Omental fat pad (tissue), 4 donors: ENCODE results near the gene HEY2. TPM values are rescaled to one million over a fixed set of nuclear protein-coding genes. Genes with fewer than 3 reads are reported as not detected.
"Not testable (repeated sequence)": the region's sequence is repeated elsewhere in the genome, so short reads cannot be mapped to it uniquely, and the experiment has no call there.

ENCODE experiments used
- ATAC-seq: fragments of 150-250 bp; one replicate; pipeline ENCODE4 v1.9.1; 2016; ENCODE audit warnings: mild to moderate bottlenecking, moderate library complexity; ENCODE audit not compliant: low FRiP score
- DNase-seq: peaks from one replicate; pipeline ENCODE4 v3.0.0-alpha.2; 2019; ENCODE audit warnings: low spot score
- total RNA-seq, 4 donors: library from RNA; depleted of rRNA; stranded (reverse); fragments of >200 nt; gene quantifications; one replicate each; pipeline ENCODE4 v1.1.0, GENCODE V29; 2016
- TF ChIP-seq, protein P1 (sequence below), 3 donors: fragments of 450-650 bp; IDR thresholded peaks; one replicate each; pipeline ENCODE4 v1.5.1; 2016 to 2017; ENCODE audit warnings: antibody characterized with exemption in 3 of 3, mild to moderate bottlenecking in 3 of 3, moderate library complexity in 2 of 3

HEY2 gene
- total RNA-seq, 4 donors from 2014 or later: 0.24 to 3.2 (median 1.5) TPM

- no peak for ATAC-seq
- TF ChIP-seq, protein P1, sequence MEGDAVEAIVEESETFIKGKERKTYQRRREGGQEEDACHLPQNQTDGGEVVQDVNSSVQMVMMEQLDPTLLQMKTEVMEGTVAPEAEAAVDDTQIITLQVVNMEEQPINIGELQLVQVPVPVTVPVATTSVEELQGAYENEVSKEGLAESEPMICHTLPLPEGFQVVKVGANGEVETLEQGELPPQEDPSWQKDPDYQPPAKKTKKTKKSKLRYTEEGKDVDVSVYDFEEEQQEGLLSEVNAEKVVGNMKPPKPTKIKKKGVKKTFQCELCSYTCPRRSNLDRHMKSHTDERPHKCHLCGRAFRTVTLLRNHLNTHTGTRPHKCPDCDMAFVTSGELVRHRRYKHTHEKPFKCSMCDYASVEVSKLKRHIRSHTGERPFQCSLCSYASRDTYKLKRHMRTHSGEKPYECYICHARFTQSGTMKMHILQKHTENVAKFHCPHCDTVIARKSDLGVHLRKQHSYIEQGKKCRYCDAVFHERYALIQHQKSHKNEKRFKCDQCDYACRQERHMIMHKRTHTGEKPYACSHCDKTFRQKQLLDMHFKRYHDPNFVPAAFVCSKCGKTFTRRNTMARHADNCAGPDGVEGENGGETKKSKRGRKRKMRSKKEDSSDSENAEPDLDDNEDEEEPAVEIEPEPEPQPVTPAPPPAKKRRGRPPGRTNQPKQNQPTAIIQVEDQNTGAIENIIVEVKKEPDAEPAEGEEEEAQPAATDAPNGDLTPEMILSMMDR (IDR thresholded peaks at IDR 0.05): no peak
- DNase-seq: no peak
Measured at GRCh38 chr6:125797120-125797885, 47.9 kb downstream of the HEY2 start.

DNA sequence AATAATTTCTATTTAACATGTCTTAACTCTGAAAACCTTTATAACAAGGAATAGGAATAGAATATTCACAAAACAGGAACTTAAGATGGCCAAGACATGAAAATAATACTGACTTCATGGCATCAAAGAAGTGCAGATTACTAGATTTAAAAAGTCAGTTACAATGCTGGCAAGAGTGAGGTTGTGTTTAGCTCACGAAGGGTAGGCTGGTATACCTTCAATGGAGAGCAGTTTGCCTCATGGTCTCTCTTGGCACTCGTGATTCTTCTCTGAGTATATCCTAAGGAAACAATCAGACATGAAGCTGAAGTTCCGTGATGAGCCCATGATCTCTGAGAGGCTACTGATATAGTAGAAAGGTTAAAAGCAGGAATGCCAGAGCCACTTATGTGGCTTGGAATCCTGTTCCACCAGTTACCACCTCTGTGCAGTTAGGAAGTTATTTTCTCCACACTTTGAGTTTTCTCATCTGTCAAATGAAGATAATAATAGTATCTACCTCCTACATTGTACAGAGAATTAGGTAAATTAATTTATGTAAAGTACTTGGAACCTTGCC is 48.5 kb downstream of the HEY2 start:
- TF ChIP-seq, protein P1 (IDR thresholded peaks at IDR 0.05): no peak
- ATAC-seq (no peak), DNase-seq (no peak)

GRCh38 chr6:125798734-125799508 is 49.5 kb downstream of the HEY2 start:
- TF ChIP-seq, protein P1 (IDR thresholded peaks at IDR 0.05): no peak
- ATAC-seq: no peak
- no peak for DNase-seq

DNA sequence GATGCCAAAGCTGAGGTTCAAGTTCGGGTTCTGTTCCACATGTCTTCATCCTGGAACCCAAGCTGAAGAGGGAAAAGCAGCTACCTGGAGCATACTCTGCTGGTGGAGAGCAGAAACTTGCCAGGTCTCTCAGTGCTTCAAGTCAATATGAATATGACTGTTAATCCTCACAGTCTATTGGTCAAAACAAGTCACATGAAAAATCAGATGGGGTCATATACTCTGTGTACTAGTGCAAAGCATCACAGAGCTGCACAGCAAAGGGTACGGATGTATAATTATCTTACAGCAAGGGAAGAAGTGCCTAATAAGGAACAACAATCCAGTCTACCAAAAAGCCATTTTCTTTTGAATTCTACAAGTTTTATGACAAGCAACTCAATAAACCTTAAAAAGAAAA is 53.0 kb downstream of the HEY2 start:
- no peak for ATAC-seq
- TF ChIP-seq, protein P1 (IDR thresholded peaks at IDR 0.05): no peak
- DNase-seq: no peak

- DNase-seq (no peak), ATAC-seq (no peak)
- TF ChIP-seq, protein P1 (IDR thresholded peaks at IDR 0.05): no peak
Measured at GRCh38 chr6:125802943-125803377, 53.5 kb downstream of the HEY2 start.

- DNase-seq: no peak
- TF ChIP-seq, protein P1 (IDR thresholded peaks at IDR 0.05): no peak
Measured at GRCh38 chr6:125804264-125804663, 54.8 kb downstream of the HEY2 start.

GRCh38 chr6:125804866-125805425 is 55.5 kb downstream of the HEY2 start:
- not testable (repeated sequence) for DNase-seq, ATAC-seq

More at GRCh38 chr6:125804264-125804663, 54.8 kb downstream of the HEY2 start:
- ATAC-seq: no peak
